RWPE2 (cell line): ENCODE results near the gene TTF2.

Experiments used
- ATAC-seq: fragments of 200-7000 bp; cut with Tn5 transposase; 3 replicates; pipeline ENCODE4 v1.9.1; 2021; ENCODE audit warnings: low read depth
- DNase-seq: peaks from one replicate; pipeline ENCODE4 v3.0.0-alpha.2; 2020; ENCODE audit warnings: low spot score
- H3K27ac ChIP-seq: fragments of 450-650 bp; 2 replicates; pipeline ENCODE4 v1.5.1; 2017; ENCODE audit warnings: mild to moderate bottlenecking; ENCODE audit not compliant: poor library complexity, severe bottlenecking
- H3K27me3 ChIP-seq: fragments of 250-450 bp; sonication (Bioruptor Pico); 2 replicates; pipeline ENCODE4 v1.5.1; 2021; ENCODE audit warnings: mild to moderate bottlenecking, moderate library complexity; ENCODE audit not compliant: insufficient read depth, poor library complexity, severe bottlenecking
- H3K36me3 ChIP-seq: fragments of 250-450 bp; sonication (Bioruptor Pico); 2 replicates; pipeline ENCODE4 v1.5.1; 2020; ENCODE audit warnings: low read depth, mild to moderate bottlenecking, moderate library complexity
- H3K4me1 ChIP-seq: fragments of 250-450 bp; sonication (Bioruptor Pico); 2 replicates; pipeline ENCODE4 v1.5.1; 2021; ENCODE audit warnings: mild to moderate bottlenecking, moderate library complexity; ENCODE audit not compliant: insufficient read depth, poor library complexity, severe bottlenecking
- H3K4me3 ChIP-seq: fragments of 250-450 bp; sonication (Bioruptor Pico); 2 replicates; pipeline ENCODE4 v1.5.1; 2021; ENCODE audit warnings: mild to moderate bottlenecking, moderate library complexity; ENCODE audit not compliant: severe bottlenecking
- H3K9me3 ChIP-seq: fragments of 250-450 bp; sonication (Bioruptor Pico); 2 replicates; pipeline ENCODE4 v1.5.1; 2021; ENCODE audit warnings: mild to moderate bottlenecking, moderate library complexity; ENCODE audit not compliant: severe bottlenecking
- TF ChIP-seq, protein P1 (sequence below): fragments of 450-650 bp; IDR thresholded peaks from one replicate; pipeline ENCODE4 v1.5.1; 2017; ENCODE audit warnings: mild to moderate bottlenecking, moderate library complexity; ENCODE audit not compliant: poor library complexity, severe bottlenecking

TTF2 gene

GRCh38 chr1:117049857-117050256 lies 10.3 kb upstream of the TTF2 start:
- Histone ChIP-seq H3K9me3 (no peaks in the 10 kb centered on the region), H3K36me3 (no peaks in the 10 kb centered on the region), H3K4me3 (no peak overlapping the region), H3K4me1 (no peaks in the 10 kb centered on the region), H3K27ac (no peak overlapping the region), H3K27me3 (no peaks in the 10 kb centered on the region)
- TF ChIP-seq, protein P1, sequence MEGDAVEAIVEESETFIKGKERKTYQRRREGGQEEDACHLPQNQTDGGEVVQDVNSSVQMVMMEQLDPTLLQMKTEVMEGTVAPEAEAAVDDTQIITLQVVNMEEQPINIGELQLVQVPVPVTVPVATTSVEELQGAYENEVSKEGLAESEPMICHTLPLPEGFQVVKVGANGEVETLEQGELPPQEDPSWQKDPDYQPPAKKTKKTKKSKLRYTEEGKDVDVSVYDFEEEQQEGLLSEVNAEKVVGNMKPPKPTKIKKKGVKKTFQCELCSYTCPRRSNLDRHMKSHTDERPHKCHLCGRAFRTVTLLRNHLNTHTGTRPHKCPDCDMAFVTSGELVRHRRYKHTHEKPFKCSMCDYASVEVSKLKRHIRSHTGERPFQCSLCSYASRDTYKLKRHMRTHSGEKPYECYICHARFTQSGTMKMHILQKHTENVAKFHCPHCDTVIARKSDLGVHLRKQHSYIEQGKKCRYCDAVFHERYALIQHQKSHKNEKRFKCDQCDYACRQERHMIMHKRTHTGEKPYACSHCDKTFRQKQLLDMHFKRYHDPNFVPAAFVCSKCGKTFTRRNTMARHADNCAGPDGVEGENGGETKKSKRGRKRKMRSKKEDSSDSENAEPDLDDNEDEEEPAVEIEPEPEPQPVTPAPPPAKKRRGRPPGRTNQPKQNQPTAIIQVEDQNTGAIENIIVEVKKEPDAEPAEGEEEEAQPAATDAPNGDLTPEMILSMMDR: no peak
- DNase-seq: no peak
- ATAC-seq: no peak

DNA sequence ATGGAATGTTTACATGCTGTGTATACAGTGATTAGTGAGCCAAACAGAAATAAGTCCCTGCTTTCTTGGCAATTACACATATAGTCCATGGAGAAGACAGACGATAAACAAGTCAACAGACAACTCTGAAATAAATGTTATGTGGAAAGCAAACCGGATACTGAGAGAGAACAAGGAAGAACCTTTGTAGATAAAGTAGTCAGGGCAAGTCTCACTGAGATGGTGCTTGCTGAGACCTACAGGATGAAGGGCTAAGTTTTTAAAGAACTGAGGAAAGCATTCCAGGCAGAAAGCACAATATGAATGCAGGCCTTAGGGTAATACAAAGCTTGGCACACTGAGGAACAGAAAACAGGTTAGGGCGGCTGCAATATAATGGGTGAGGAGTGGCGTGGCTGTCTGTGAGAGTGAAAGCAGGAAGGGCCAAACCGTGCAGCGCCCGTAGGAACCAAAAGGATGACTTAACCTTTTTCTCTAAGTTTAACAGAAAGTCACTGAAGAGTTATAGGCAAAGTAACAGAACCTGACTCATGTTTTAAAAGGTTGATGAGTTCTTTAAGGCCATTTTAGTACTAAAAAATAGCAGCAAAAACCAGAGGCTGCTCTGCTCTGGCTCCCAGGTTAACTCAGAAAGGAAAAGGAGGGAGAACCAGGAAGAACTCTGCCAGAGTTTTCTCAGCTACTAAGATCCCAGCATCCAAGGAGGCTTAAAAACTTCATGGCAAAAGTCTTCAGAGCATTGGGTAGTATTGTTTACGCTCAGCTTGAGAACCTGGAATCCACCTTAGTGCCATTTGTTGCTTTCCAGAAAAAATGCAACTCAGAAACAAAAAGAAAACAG lies 8.7 kb upstream of the TTF2 start:
- DNase-seq: no peak
- Histone ChIP-seq H3K27me3 (no peaks in the 10 kb centered on the region), H3K36me3 (no peaks in the 10 kb centered on the region), H3K4me1 (no peaks in the 10 kb centered on the region), H3K9me3 (no peaks in the 10 kb centered on the region), H3K27ac (no peak overlapping the region), H3K4me3 (no peak overlapping the region)
- peak; percentile 62 for ATAC-seq
- TF ChIP-seq, protein P1: no peak

- ATAC-seq: no peak
- TF ChIP-seq, protein P1: no peak
- no peak overlapping the region for H3K27ac ChIP-seq
- H3K4me3 ChIP-seq: no peak overlapping the region
- peaks cover 3% of the 10 kb centered on the region for H3K4me1 ChIP-seq
- H3K36me3 ChIP-seq: no peaks in the 10 kb centered on the region
- H3K9me3 ChIP-seq: no peaks in the 10 kb centered on the region
- DNase-seq: no peak
- no peaks in the 10 kb centered on the region for H3K27me3 ChIP-seq
These were observed 6.1 kb upstream of the TTF2 start for GRCh38 chr1:117054068-117054467.

DNA sequence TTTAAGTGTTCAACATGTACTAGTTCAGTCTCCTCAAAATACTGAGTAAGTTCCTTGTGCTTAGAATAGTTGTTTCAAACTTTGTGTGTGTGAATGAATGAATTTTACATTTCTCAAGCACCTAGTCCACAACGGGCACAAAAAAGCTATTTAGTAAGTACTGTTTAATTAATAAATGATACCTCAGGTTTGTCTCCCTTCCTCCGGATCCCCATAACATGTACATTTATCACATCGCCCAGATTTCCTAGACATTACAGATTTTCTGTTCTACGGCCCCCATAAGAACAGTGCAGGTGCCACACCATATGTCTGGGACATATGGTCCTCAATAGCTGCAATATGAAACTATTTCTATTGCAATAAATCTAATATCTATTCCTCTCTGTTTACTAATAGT lies 1.3 kb upstream of the TTF2 start:
- ATAC-seq (no peak), DNase-seq (no peak)
- Histone ChIP-seq H3K4me3 (peak overlapping the region; percentile 64), H3K4me1 (peaks cover 10% of the 10 kb centered on the region), H3K27ac (peak overlapping the region; percentile 75), H3K9me3 (no peaks in the 10 kb centered on the region), H3K36me3 (peaks cover 29% of the 10 kb centered on the region), H3K27me3 (no peaks in the 10 kb centered on the region)
- TF ChIP-seq, protein P1: no peak

DNA sequence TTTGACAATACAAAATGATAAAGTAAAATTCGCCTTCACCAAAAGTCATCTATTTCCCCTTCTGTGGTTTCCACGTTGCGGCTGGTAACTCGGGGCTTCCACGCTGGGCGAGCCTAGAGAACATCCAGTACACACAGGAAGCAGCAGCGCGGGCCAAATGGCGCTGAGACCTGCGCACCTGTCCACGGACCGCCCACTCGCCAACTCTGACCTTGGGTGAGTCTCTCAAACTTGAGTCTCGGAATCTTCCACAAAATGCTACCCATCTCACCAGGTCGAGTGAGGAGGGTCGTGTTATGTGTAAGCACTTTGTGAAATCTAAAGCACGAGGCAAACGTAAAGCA lies 820 bp upstream of the TTF2 start:
- peaks cover 10% of the 10 kb centered on the region for H3K4me1 ChIP-seq

More for the DNA sequence above, 820 bp upstream of the TTF2 start:
- TF ChIP-seq, protein P1: no peak
- Histone ChIP-seq H3K27me3 (no peaks in the 10 kb centered on the region), H3K4me3 (peak overlapping the region; percentile 64), H3K27ac (peak overlapping the region; percentile 75), H3K36me3 (peaks cover 31% of the 10 kb centered on the region), H3K9me3 (no peaks in the 10 kb centered on the region)
- DNase-seq (peak; percentile 69), ATAC-seq (peak; percentile 37)
